Keratinocyte (primary cell): ENCODE measurements around the gene HDGF.

Experiments
- CTCF ChIP-seq, 3 experiments: IDR thresholded peaks in 1 of 3; conservative IDR thresholded peaks in 1 of 3; optimal IDR thresholded peaks in 1 of 3; 2 replicates in 2 of 3; 3 replicates in 1 of 3; pipeline versions ENCODE3 to v1.5.1; 2011; ENCODE audit warnings: low read length in 3 of 3, mild to moderate bottlenecking in 3 of 3, moderate library complexity in 2 of 3, control low read depth in 1 of 3, inconsistent platforms in 1 of 3; ENCODE audit not compliant: insufficient read depth in 2 of 3; ENCODE audit errors: extremely low read depth in 1 of 3
- EZH2 ChIP-seq: IDR thresholded peaks from one replicate; pipeline ENCODE4 v1.6.1; 2012; ENCODE audit warnings: inconsistent platforms, mild to moderate bottlenecking, low read length, moderate library complexity

GRCh38 chr1:156694690-156694962 lies 56.8 kb downstream of the HDGF start:
- TF ChIP-seq CTCF (optimal IDR thresholded peaks at IDR 0.05 in 1 of 3, IDR thresholded peaks at IDR 0.05 in 1 of 3, conservative IDR thresholded peaks at IDR 0.05 in 1 of 3; ENCODE audit: extremely low read depth in 1 of 3, insufficient read depth in 2 of 3, low read length in 3 of 3) (no peak), EZH2 (no peak)
